Measurements from ENCODE around the gene EHMT1. TPM values are rescaled to one million over a fixed set of nuclear protein-coding genes. Genes with fewer than 3 reads are reported as not detected.

Gene EHMT1
- total and polyA plus RNA-seq, 10 of the 15 experiments (the other 5 are each of a cell fraction or from before 2014, with no cell fraction given) = 2.9 to 100 (median 48.1) TPM

- 0 out of 2 replicates have a peak, but pooled peaks have one; percentile 13 for TF ChIP-seq NRF1 (conservative IDR thresholded peaks at IDR 0.05; ENCODE audit: low read depth, low read length)
- no peak for TF ChIP-seq HDGF (IDR thresholded peaks at IDR 0.05)
- peak in 1 of 2 experiments; percentile 71; a peak in 2 of 4 replicates for TF ChIP-seq BHLHE40 (IDR thresholded peaks at IDR 0.05; ENCODE audit: borderline replicate concordance in 1 of 2, low read depth in 2 of 2, low read length in 1 of 2)
- peak; percentile 46; the same call in 1 of the 2 replicates for TF ChIP-seq ZNF687 (IDR thresholded peaks at IDR 0.05)
- no peak for TF ChIP-seq CHD4 (IDR thresholded peaks at IDR 0.05)
- TF ChIP-seq GATAD2B (conservative IDR thresholded peaks at IDR 0.05; ENCODE audit: low read depth) = peak; percentile 96
- TF ChIP-seq DPF2 (IDR thresholded peaks at IDR 0.05) = peak; percentile 83
- peak; percentile 91 for TF ChIP-seq POLR2A (IDR thresholded peaks at IDR 0.05; ENCODE audit: low read depth, low read length)
- TF ChIP-seq, protein P1, sequence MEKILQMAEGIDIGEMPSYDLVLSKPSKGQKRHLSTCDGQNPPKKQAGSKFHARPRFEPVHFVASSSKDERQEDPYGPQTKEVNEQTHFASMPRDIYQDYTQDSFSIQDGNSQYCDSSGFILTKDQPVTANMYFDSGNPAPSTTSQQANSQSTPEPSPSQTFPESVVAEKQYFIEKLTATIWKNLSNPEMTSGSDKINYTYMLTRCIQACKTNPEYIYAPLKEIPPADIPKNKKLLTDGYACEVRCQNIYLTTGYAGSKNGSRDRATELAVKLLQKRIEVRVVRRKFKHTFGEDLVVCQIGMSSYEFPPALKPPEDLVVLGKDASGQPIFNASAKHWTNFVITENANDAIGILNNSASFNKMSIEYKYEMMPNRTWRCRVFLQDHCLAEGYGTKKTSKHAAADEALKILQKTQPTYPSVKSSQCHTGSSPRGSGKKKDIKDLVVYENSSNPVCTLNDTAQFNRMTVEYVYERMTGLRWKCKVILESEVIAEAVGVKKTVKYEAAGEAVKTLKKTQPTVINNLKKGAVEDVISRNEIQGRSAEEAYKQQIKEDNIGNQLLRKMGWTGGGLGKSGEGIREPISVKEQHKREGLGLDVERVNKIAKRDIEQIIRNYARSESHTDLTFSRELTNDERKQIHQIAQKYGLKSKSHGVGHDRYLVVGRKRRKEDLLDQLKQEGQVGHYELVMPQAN (conservative IDR thresholded peaks at IDR 0.05) = peak; percentile 85
- 0 out of 2 replicates have a peak, but pooled peaks have one; percentile 29 for TF ChIP-seq POLR2AphosphoS2 (IDR thresholded peaks at IDR 0.05; ENCODE audit: low read depth, low read length)
- 0 out of 2 replicates have a peak, but pooled peaks have one; percentile 41 for TF ChIP-seq BACH1 (IDR thresholded peaks at IDR 0.05; ENCODE audit: borderline replicate concordance)
- TF ChIP-seq CUX1 (IDR thresholded peaks at IDR 0.05; ENCODE audit: insufficient replicate concordance, low read depth, low read length) = no peak
Observed at GRCh38 chr9:137605121-137606004, 13.4 kb upstream of the EHMT1 start, which contains the start of gene ARRDC1 (continued).

All from GM12878 (cell line).